ENCODE results near the gene RNF225.

RNF225 gene

GRCh38 chr19:58353717-58354477 is 41.6 kb upstream of the RNF225 start:
- no peak for DNase-seq
- H3K27me3 ChIP-seq (replicated peaks; ENCODE audit: insufficient read depth, low read length), result no peaks in the 10 kb centered on the region
- H3K4me3 ChIP-seq (ENCODE audit: low read length), result no peak overlapping the region
- H3K9me3 ChIP-seq (replicated peaks; ENCODE audit: insufficient read depth, low read length), result no peaks in the 10 kb centered on the region
- no peaks in the 10 kb centered on the region for H3K79me2 ChIP-seq (ENCODE audit: low read length)
- no peak overlapping the region for H2AFZ ChIP-seq (ENCODE audit: low read length)
- no peaks in the 10 kb centered on the region for H3F3A ChIP-seq (ENCODE audit: insufficient read depth, low read length)
- H3K36me3 ChIP-seq (replicated peaks; ENCODE audit: insufficient read depth, low read length), result no peaks in the 10 kb centered on the region
- no peak for TF ChIP-seq CTCF (IDR thresholded peaks at IDR 0.05; ENCODE audit: low read length)
- TF ChIP-seq EZH2phosphoT487 (IDR thresholded peaks at IDR 0.05; ENCODE audit: low read length), result no peak
- no peak for TF ChIP-seq EZH2 (optimal IDR thresholded peaks at IDR 0.05; ENCODE audit: low read depth, low read length)
- no peak overlapping the region for H3K4me2 ChIP-seq (ENCODE audit: low read depth, low read length)
- no peak overlapping the region for H3K9ac ChIP-seq (ENCODE audit: low read length)
- no peaks in the 10 kb centered on the region for H4K20me1 ChIP-seq (ENCODE audit: insufficient read depth, low read length)
- no peaks in the 10 kb centered on the region for H3K9me2 ChIP-seq (replicated peaks; ENCODE audit: insufficient read depth, low read length)
- H3K27ac ChIP-seq (ENCODE audit: low read length), result no peak overlapping the region
- H3K4me1 ChIP-seq (ENCODE audit: low read length), result no peaks in the 10 kb centered on the region

- Histone ChIP-seq H3F3A (ENCODE audit: insufficient read depth, low read length) (no peaks in the 10 kb centered on the region), H3K27ac (ENCODE audit: low read length) (no peak overlapping the region), H3K9ac (ENCODE audit: low read length) (no peak overlapping the region), H4K20me1 (ENCODE audit: insufficient read depth, low read length) (no peaks in the 10 kb centered on the region), H3K36me3 (replicated peaks; ENCODE audit: insufficient read depth, low read length) (no peaks in the 10 kb centered on the region), H3K9me2 (replicated peaks; ENCODE audit: insufficient read depth, low read length) (no peaks in the 10 kb centered on the region), H3K9me3 (replicated peaks; ENCODE audit: insufficient read depth, low read length) (no peaks in the 10 kb centered on the region), H3K27me3 (replicated peaks; ENCODE audit: insufficient read depth, low read length) (no peaks in the 10 kb centered on the region), H3K4me3 (ENCODE audit: low read length) (no peak overlapping the region), H3K4me2 (ENCODE audit: low read depth, low read length) (no peak overlapping the region), H2AFZ (ENCODE audit: low read length) (no peak overlapping the region), H3K4me1 (ENCODE audit: low read length) (no peaks in the 10 kb centered on the region), H3K79me2 (ENCODE audit: low read length) (no peaks in the 10 kb centered on the region)
- no peak for TF ChIP-seq EZH2 (optimal IDR thresholded peaks at IDR 0.05; ENCODE audit: low read depth, low read length)
- no peak for TF ChIP-seq EZH2phosphoT487 (IDR thresholded peaks at IDR 0.05; ENCODE audit: low read length)
- no peak for TF ChIP-seq CTCF (IDR thresholded peaks at IDR 0.05; ENCODE audit: low read length)
- DNase-seq, result no peak
Observed at GRCh38 chr19:58354478-58355030, 40.9 kb upstream of the RNF225 start.

GRCh38 chr19:58355215-58355796 is 40.1 kb upstream of the RNF225 start:
- DNase-seq, result no peak
- no peaks in the 10 kb centered on the region for H4K20me1 ChIP-seq (ENCODE audit: insufficient read depth, low read length)

More at GRCh38 chr19:58355215-58355796, 40.1 kb upstream of the RNF225 start:
- Histone ChIP-seq H3K9ac (ENCODE audit: low read length) (no peak overlapping the region), H3K27me3 (replicated peaks; ENCODE audit: insufficient read depth, low read length) (no peaks in the 10 kb centered on the region), H3K4me2 (ENCODE audit: low read depth, low read length) (no peak overlapping the region), H2AFZ (ENCODE audit: low read length) (no peak overlapping the region), H3K4me3 (ENCODE audit: low read length) (no peak overlapping the region), H3K9me3 (replicated peaks; ENCODE audit: insufficient read depth, low read length) (no peaks in the 10 kb centered on the region), H3K27ac (ENCODE audit: low read length) (no peak overlapping the region), H3K79me2 (ENCODE audit: low read length) (no peaks in the 10 kb centered on the region), H3K9me2 (replicated peaks; ENCODE audit: insufficient read depth, low read length) (no peaks in the 10 kb centered on the region), H3F3A (ENCODE audit: insufficient read depth, low read length) (no peaks in the 10 kb centered on the region), H3K4me1 (ENCODE audit: low read length) (no peaks in the 10 kb centered on the region), H3K36me3 (replicated peaks; ENCODE audit: insufficient read depth, low read length) (no peaks in the 10 kb centered on the region)
- no peak for TF ChIP-seq CTCF (IDR thresholded peaks at IDR 0.05; ENCODE audit: low read length)
